ENCODE data around the gene RANBP3.

Gene RANBP3

GRCh38 chr19:5925830-5926427, 52.0 kb downstream of the RANBP3 start:
- Mint-ChIP-seq H3K36me3 (ENCODE audit: low read depth) (peaks cover 66% of the 10 kb centered on the region), H3K27ac (peak overlapping the region in 2 of 3 experiments; percentile 77 to 80), H3K4me3 (no peak overlapping the region), H3K27me3 (ENCODE audit: low read depth) (no peaks in the 10 kb centered on the region), H3K9me3 (no peaks in the 10 kb centered on the region), H3K4me1 (peaks cover 15% of the 10 kb centered on the region)
- TF ChIP-seq CTCF (IDR thresholded peaks at IDR 0.05; ENCODE audit: unreplicated experiment in 3 of 3), result no peak

- Mint-ChIP-seq H3K27me3 (ENCODE audit: low read depth) (no peaks in the 10 kb centered on the region), H3K27ac (no peak overlapping the region), H3K36me3 (ENCODE audit: low read depth) (peaks cover 51% of the 10 kb centered on the region), H3K9me3 (no peaks in the 10 kb centered on the region), H3K4me3 (no peak overlapping the region), H3K4me1 (peaks cover 15% of the 10 kb centered on the region)
- no peak for TF ChIP-seq CTCF (IDR thresholded peaks at IDR 0.05; ENCODE audit: unreplicated experiment in 3 of 3)
Measured at GRCh38 chr19:5923356-5923755, 54.6 kb downstream of the RANBP3 start.

- no peaks in the 10 kb centered on the region for H3K27me3 Mint-ChIP-seq (ENCODE audit: low read depth)
- H3K27ac Mint-ChIP-seq, result peak overlapping the region in 1 of 3 experiments; percentile 24
- no peak overlapping the region for H3K4me3 Mint-ChIP-seq
- peaks cover 44% of the 10 kb centered on the region for H3K36me3 Mint-ChIP-seq (ENCODE audit: low read depth)
- no peak for TF ChIP-seq CTCF (IDR thresholded peaks at IDR 0.05; ENCODE audit: unreplicated experiment in 3 of 3)
- no peaks in the 10 kb centered on the region for H3K9me3 Mint-ChIP-seq
- peaks cover 8% of the 10 kb centered on the region for H3K4me1 Mint-ChIP-seq
Measured at GRCh38 chr19:5922161-5922545, 55.8 kb downstream of the RANBP3 start.

GRCh38 chr19:5921516-5922160, 56.3 kb downstream of the RANBP3 start:
- TF ChIP-seq CTCF (IDR thresholded peaks at IDR 0.05; ENCODE audit: unreplicated experiment in 3 of 3), result no peak
- Mint-ChIP-seq H3K27ac (peak overlapping the region in 1 of 3 experiments; percentile 24), H3K27me3 (ENCODE audit: low read depth) (no peaks in the 10 kb centered on the region), H3K4me3 (no peak overlapping the region), H3K9me3 (no peaks in the 10 kb centered on the region), H3K4me1 (peaks cover 3% of the 10 kb centered on the region), H3K36me3 (ENCODE audit: low read depth) (peaks cover 45% of the 10 kb centered on the region)

- TF ChIP-seq CTCF (IDR thresholded peaks at IDR 0.05; ENCODE audit: unreplicated experiment in 3 of 3), result no peak
- Mint-ChIP-seq H3K9me3 (no peaks in the 10 kb centered on the region), H3K27me3 (ENCODE audit: low read depth) (no peaks in the 10 kb centered on the region), H3K4me3 (no peak overlapping the region), H3K36me3 (ENCODE audit: low read depth) (peaks cover 35% of the 10 kb centered on the region), H3K4me1 (no peaks in the 10 kb centered on the region), H3K27ac (no peak overlapping the region)
Measured at GRCh38 chr19:5918463-5919079, 59.4 kb downstream of the RANBP3 start.

Data from nephron (organoid).